Left kidney (tissue), 2 donors: ENCODE results near the gene LNP1. TPM values are rescaled to one million over a fixed set of nuclear protein-coding genes. Genes with fewer than 3 reads are reported as not detected.
A peak's percentile ranks its signal among the peaks of the same experiment; 100 is the strongest.

Experiments used
- DNase-seq: peaks from one replicate; pipeline ENCODE4 v3.0.0-alpha.2; 2013
- polyA plus RNA-seq: library from polyadenylated mRNA; unstranded; fragments of 120-200 nt; gene quantifications from one replicate; pipeline ENCODE4 v1.2.1, GENCODE V29; 2013; ENCODE audit not compliant: insufficient read length

The LNP1 gene
- polyA plus RNA-seq, 1 donor, result 6.8 TPM

- no peak for DNase-seq
Observed at GRCh38 chr3:100396967-100397366, 4.4 kb upstream of the LNP1 start.

DNA sequence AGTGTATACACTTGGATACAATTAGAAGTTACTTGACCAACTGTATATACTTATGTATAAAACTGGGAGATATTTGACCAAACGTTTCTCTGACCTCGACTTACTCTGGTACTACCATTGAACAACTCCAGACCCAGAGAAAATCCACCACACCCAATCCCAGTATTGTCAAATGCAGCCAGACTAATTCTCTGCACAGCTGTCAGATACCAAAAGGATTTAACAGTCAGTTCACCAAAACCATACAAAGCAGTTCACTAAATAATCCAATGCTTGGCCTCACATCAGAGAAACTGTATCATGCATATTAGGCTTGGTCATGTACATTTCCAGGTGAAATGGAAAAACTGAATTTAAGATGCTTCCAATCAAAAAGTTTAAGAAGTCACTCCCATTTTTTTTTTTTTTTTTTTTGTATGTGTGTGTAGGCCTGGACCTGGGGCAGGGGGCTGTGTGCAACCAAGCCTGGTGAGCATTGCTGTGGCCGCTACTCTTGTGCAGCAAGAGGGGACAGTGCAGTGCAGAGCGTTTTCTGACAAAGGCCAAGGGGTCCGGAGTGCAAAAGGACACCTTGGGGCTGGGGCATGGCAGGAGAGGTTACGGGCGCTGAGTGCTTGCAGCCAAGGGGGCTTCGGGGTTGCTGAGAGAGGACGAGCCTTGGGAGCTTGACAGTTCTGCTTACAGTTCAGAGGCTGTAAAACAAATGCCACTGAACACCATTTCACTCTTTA lies 1.8 kb upstream of the LNP1 start:
- no peak for DNase-seq

- DNase-seq, result no peak
Observed at GRCh38 chr3:100400419-100400779, 940 bp upstream of the LNP1 start.

GRCh38 chr3:100401674-100402041 lies 319 bp downstream of the LNP1 start:
- no peak for DNase-seq

GRCh38 chr3:100402256-100402655 lies 917 bp downstream of the LNP1 start:
- peak; percentile 50 for DNase-seq

DNA sequence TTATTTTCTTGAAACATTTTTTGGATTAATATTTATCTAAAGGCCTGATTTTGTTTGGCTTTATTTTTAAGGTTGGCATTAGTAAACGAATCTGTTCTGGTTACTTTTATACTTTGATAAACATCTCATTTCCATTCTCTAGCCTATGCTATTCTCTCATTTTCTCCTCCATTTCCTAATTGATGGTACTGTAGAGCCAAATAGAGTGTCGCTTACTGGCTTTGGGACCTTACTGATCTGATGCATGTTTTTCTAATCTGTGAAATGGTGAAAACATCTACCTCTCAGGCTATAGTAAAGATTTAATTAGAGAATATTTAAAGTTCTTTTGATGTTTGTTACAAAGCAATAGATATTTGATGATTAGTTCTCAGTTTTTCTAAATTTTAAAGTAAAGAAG lies 1.6 kb downstream of the LNP1 start:
- no peak for DNase-seq

GRCh38 chr3:100403362-100404249 lies 2.3 kb downstream of the LNP1 start:
- no peak for DNase-seq

DNA sequence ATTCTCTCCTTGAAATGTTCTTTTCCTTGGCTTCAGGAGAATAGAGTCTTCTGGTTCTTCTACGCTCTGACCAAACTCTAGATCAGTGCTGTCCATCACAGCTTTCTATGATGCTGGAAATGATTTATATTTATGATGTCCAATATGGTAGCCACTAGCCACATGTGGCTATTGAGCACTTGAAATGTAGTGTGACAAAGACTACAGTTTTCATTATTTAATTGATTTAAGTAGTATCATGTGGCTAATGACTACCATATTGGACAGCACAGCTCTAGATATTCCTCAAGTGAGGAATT lies 2.9 kb downstream of the LNP1 start:
- DNase-seq, result no peak

- no peak for DNase-seq
Observed at GRCh38 chr3:100407164-100407563, 5.8 kb downstream of the LNP1 start.

GRCh38 chr3:100407977-100408532 lies 6.7 kb downstream of the LNP1 start:
- DNase-seq, result no peak

GRCh38 chr3:100411091-100411982 lies 10.0 kb downstream of the LNP1 start:
- no peak for DNase-seq

- DNase-seq, result no peak
Observed at GRCh38 chr3:100412912-100413590, 11.7 kb downstream of the LNP1 start.

DNA sequence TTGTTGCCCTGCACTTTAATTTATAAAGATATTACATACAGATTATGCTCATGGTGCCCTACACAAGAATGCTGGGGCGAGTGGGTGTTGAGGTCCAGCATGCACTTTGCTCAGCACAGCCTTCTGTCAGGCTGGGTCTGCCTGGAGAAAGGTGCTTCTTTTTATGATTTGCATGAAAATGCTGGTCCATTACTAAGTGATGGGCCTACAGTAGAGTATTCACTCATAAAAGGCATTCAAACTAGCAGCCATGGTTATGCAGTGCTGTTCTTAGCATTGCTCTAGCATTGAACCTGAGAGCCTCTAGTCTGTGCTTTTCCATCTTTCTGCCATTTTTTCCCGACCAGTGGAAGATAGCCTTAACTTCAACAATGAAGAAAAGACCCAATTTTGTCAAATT lies 12.3 kb downstream of the LNP1 start:
- DNase-seq, result no peak

- no peak for DNase-seq
Observed at GRCh38 chr3:100416176-100416575, 14.8 kb downstream of the LNP1 start.

DNA sequence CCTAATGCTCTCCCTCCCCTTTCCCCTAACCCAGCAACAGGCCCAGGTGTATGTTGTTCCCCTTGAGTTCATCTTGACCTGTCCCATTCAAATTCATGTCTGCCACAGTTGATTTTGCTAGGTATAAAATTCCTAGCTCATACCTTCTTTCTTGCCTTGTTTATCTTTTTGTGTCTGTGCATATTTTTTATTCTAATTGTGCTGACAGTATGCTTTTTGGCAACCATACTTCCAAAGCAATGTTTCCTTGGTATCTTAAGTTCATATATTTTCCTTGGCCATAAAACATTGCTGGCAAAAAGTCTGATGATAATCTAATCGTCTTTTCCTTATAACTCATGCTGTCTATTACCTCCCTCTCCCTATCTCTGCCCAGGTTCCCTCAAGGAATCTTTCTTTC lies 15.5 kb downstream of the LNP1 start:
- DNase-seq, result no peak

DNA sequence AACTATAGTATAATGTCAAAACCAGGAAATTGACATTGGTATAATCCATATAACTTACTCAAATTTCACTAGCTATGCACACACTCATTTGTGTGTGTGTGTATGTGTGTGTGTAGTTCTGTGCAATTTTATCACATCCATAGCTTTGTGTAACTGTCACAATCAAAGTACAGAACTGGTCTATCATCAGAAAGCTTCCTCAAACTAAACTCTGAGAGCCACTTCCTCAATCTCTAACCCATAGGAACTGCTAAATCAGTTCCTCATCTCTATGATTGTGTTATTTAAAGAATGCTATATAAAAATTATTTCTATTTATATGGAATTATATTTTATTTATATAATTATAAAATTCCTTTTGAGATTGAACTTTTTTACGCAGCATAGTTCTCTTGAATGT lies 18.1 kb downstream of the LNP1 start:
- no peak for DNase-seq

DNA sequence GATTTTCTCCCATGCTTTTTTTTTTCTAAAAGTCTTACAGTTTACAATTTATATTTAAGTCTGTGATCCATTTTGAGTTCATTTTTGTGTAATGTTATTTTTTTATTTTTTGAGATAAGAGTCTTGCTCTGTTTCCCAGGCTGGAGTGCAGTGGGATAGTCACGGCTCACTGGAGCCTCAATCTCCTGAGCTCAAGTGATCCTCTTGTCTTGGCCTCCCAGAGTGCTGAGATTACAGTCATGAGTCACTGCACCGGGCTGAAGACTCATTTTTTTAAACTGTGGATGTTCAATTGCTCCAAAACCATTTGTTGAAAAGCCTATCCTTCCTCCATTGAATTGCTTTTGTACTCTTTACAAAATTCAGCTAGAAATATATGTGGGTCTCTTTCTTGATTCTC lies 19.5 kb downstream of the LNP1 start:
- DNase-seq, result no peak

DNA sequence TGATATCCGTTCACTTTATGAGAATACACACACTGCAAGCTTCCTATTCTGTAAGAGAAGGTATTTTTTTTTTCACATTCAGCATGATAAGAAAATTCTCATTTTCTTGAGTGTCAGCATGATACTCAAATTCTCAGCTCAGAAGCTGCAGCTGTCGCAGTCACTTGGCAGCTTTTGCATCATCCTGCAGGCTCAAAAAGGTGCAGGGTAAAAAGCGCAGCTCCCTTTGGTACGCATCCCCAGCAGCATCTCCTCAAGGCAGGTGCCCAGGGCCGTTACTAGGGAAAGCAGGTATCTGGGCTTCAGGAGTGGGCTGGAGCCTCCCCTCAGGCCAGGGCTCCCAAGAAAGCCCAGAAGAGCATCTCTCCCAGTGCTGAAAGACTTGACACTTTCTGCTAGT lies 22.3 kb downstream of the LNP1 start:
- DNase-seq, result no peak

GRCh38 chr3:100424261-100424660 lies 22.9 kb downstream of the LNP1 start:
- DNase-seq, result no peak

GRCh38 chr3:100425316-100425715 lies 24.0 kb downstream of the LNP1 start:
- no peak for DNase-seq

DNA sequence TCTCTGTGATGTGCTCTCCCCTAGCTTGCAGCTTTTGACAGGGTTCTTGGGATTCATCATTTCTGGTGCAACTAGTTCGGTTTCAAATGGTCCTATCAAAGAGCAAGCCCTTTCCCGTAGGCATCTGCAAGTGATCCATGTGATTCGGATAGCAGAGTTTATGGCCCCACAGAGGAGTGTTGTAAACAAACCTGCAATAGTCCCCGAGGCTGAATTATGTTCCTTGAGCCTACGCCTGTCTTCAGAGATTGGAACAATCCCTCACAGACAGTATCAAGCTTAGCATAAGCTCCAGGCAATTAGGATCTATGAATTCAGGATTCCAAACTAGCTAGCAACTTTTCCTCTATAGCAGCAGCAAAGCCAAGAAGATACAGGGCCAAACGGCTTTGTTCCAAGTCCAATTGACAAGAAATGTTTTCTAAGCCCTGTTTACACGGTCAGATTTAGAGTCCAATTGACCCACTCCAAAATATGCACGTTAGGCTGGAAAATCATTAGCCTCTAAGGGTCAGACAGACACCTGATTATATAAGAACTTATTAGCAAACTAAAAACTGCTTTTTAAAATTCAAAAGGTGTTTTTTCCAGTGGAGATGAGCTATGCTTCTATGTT lies 24.8 kb downstream of the LNP1 start:
- DNase-seq, result no peak

- no peak for DNase-seq
Observed at GRCh38 chr3:100427699-100428098, 26.4 kb downstream of the LNP1 start.
